A673 (cell line): ENCODE results near the gene LPP. TPM values are rescaled to one million over a fixed set of nuclear protein-coding genes. Genes with fewer than 3 reads are reported as not detected.

Experiments used
- BruUV-seq: library from RNA; stranded (reverse); fragments of 400-500 nt; replicated peaks from 2 replicates; lab custom pipeline; 2021; lab: Mats Ljungman, UMichigan
- CTCF ChIA-PET: fragments of 300-600 bp; sonication (Branson Sonifier 250); formaldehyde crosslinking; loops from one replicate; lab custom pipeline; 2022; ENCODE audit warnings: antibody characterized with exemption; lab: Charles Lee
- POLR2A ChIA-PET: fragments of 300-600 bp; sonication (Branson Sonifier 250); formaldehyde crosslinking; loops from one replicate; lab custom pipeline; 2022; ENCODE audit warnings: antibody characterized with exemption; ENCODE audit not compliant: low non-redundant PET; lab: Charles Lee
- DNase-seq: peaks from one replicate; pipeline ENCODE4 v3.0.0-alpha.2; 2015; ENCODE audit warnings: low spot score
- H3K27ac ChIP-seq: fragments of 200-600 bp; sonication (generic); 2 replicates; pipeline ENCODE4 v1.5.1; 2016; ENCODE audit warnings: mixed run types, low read depth, mild to moderate bottlenecking, mixed read lengths, antibody characterized with exemption, low read length; ENCODE audit not compliant: poor library complexity, severe bottlenecking
- H3K27me3 ChIP-seq: fragments of 200-600 bp; sonication (generic); replicated peaks from 2 replicates; pipeline ENCODE4 v1.6.1; 2017; ENCODE audit warnings: mixed run types, low read depth, mild to moderate bottlenecking, mixed read lengths, antibody characterized with exemption, low read length; ENCODE audit not compliant: insufficient read depth, poor library complexity
- H3K36me3 ChIP-seq: fragments of 200-600 bp; sonication (generic); 2 replicates; pipeline ENCODE4 v1.6.1; 2016; ENCODE audit warnings: mixed run types, mild to moderate bottlenecking, mixed read lengths, antibody characterized with exemption, low read length; ENCODE audit not compliant: insufficient read depth, poor library complexity, severe bottlenecking
- H3K4me1 ChIP-seq: fragments of 200-600 bp; sonication (generic); 2 replicates; pipeline ENCODE4 v1.6.1; 2017; ENCODE audit warnings: mixed run types, mild to moderate bottlenecking, mixed read lengths, antibody characterized with exemption, low read length; ENCODE audit not compliant: insufficient read depth, poor library complexity, severe bottlenecking
- H3K4me3 ChIP-seq: fragments of 200-600 bp; sonication (generic); 2 replicates; pipeline ENCODE4 v1.5.1; 2016; ENCODE audit warnings: low read depth, mixed run types, mild to moderate bottlenecking, mixed read lengths, low read length; ENCODE audit not compliant: poor library complexity, severe bottlenecking
- H3K9me3 ChIP-seq: fragments of 200-600 bp; sonication (generic); 2 replicates; pipeline ENCODE4 v1.6.1; 2016; ENCODE audit warnings: mixed run types, low read depth, mild to moderate bottlenecking, mixed read lengths, antibody characterized with exemption, low read length; ENCODE audit not compliant: poor library complexity, severe bottlenecking
- CTCF ChIP-seq: fragments of 300-800, 200-600 bp; sonication (generic); conservative IDR thresholded peaks from 2 replicates; pipeline ENCODE4 v1.5.1; 2017; ENCODE audit warnings: low read depth, mild to moderate bottlenecking, antibody characterized with exemption, low read length, moderate library complexity, mixed read lengths
- EZH2 ChIP-seq: fragments of 200-600 bp; sonication (generic); IDR thresholded peaks from 2 replicates; pipeline ENCODE4 v1.6.1; 2017; ENCODE audit warnings: borderline replicate concordance, low read depth, mild to moderate bottlenecking, mixed read lengths, antibody characterized with exemption, low read length; ENCODE audit not compliant: poor library complexity, severe bottlenecking
- intact Hi-C: fragments of 100-400 bp; cut with micrococcal nuclease; formaldehyde crosslinking; loops from one replicate; pipeline ENCODE4 v1.10.0; 2022; ENCODE audit not compliant: unreplicated experiment
- total RNA-seq: library from RNA; stranded (reverse); gene quantifications from 2 replicates; pipeline ENCODE4 v1.2.3, GENCODE V29; 2021

The LPP gene
- total RNA-seq, 1 experiment from 2014 or later = 39.7 TPM

- no peaks in the 10 kb centered on the region for H3K9me3 ChIP-seq
- H3K27me3 ChIP-seq = no peaks in the 10 kb centered on the region
- CTCF ChIA-PET = interaction anchor here (0.6 kb wide), 1 partner anchor 30 kb away, joined by 3 read pairs; no protein-coding TSS in a partner anchor
- H3K27ac ChIP-seq = no peak overlapping the region
- no peak for DNase-seq
- intact Hi-C loops = no loop called here
- POLR2A ChIA-PET = no interaction called here
- no peaks in the 10 kb centered on the region for H3K4me1 ChIP-seq
- no peaks in the 10 kb centered on the region for H3K36me3 ChIP-seq
- H3K4me3 ChIP-seq = no peak overlapping the region
- no TSS peak for BruUV-seq
- no peak for TF ChIP-seq CTCF
- TF ChIP-seq EZH2 = no peak
Observed at GRCh38 chr3:188539037-188539436, 385.1 kb downstream of the LPP start.

GRCh38 chr3:188539631-188540194 lies 385.8 kb downstream of the LPP start:
- intact Hi-C loops = no loop called here
- Histone ChIP-seq H3K36me3 (no peaks in the 10 kb centered on the region), H3K4me3 (no peak overlapping the region), H3K27ac (no peak overlapping the region), H3K9me3 (no peaks in the 10 kb centered on the region), H3K27me3 (no peaks in the 10 kb centered on the region), H3K4me1 (no peaks in the 10 kb centered on the region)
- DNase-seq = no peak
- no TSS peak for BruUV-seq
- ChIA-PET CTCF (interaction anchor here (0.6 kb wide), 1 partner anchor 30 kb away, joined by 3 read pairs; no protein-coding TSS in a partner anchor), POLR2A (no interaction called here)
- TF ChIP-seq EZH2 (no peak), CTCF (no peak)

- no TSS peak for BruUV-seq
- Histone ChIP-seq H3K4me1 (no peaks in the 10 kb centered on the region), H3K27ac (no peak overlapping the region), H3K36me3 (no peaks in the 10 kb centered on the region), H3K4me3 (no peak overlapping the region), H3K27me3 (no peaks in the 10 kb centered on the region), H3K9me3 (no peaks in the 10 kb centered on the region)
- CTCF ChIA-PET = no interaction called here
- TF ChIP-seq EZH2 = no peak
- no peak for TF ChIP-seq CTCF
- POLR2A ChIA-PET = no interaction called here
- intact Hi-C loops = no loop called here
- no peak for DNase-seq
Observed at GRCh38 chr3:188542196-188542595, 388.2 kb downstream of the LPP start.
